Measurements from ENCODE around the gene BTNL2.
A peak's percentile ranks its signal among the peaks of the same experiment; 100 is the strongest.

Gene BTNL2, protein sequence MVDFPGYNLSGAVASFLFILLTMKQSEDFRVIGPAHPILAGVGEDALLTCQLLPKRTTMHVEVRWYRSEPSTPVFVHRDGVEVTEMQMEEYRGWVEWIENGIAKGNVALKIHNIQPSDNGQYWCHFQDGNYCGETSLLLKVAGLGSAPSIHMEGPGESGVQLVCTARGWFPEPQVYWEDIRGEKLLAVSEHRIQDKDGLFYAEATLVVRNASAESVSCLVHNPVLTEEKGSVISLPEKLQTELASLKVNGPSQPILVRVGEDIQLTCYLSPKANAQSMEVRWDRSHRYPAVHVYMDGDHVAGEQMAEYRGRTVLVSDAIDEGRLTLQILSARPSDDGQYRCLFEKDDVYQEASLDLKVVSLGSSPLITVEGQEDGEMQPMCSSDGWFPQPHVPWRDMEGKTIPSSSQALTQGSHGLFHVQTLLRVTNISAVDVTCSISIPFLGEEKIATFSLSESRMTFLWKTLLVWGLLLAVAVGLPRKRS

DNA sequence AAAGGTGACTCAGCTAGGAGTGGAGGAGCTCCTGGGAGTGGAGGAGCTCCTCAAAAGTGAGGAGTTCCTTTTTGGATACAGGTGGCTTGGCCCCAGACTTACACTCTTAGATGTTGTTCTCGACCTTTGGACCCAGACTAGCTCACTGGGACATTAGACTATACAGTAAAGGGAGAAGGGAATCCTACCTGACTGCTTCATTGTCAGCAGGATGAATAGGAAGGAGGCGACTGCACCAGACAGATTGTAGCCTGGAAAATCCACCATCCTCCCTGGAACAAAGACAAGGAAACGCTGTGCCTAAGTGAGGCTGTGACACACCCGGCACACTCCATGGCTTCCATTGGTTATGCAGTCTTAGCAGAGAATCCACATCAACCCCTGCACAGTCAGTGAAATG is at the start of gene BTNL2:
Gene BTNL2, minus strand, starts transcription at position 325 of the 400 bp plus-strand sequence. Its CDS starts 58 bp downstream, at position 267.
- H3K27ac ChIP-seq, result 0 out of 2 replicates have a peak within 1 kb of the TSS, but pooled peaks have one; percentile 32
- TF ChIP-seq, protein P1, sequence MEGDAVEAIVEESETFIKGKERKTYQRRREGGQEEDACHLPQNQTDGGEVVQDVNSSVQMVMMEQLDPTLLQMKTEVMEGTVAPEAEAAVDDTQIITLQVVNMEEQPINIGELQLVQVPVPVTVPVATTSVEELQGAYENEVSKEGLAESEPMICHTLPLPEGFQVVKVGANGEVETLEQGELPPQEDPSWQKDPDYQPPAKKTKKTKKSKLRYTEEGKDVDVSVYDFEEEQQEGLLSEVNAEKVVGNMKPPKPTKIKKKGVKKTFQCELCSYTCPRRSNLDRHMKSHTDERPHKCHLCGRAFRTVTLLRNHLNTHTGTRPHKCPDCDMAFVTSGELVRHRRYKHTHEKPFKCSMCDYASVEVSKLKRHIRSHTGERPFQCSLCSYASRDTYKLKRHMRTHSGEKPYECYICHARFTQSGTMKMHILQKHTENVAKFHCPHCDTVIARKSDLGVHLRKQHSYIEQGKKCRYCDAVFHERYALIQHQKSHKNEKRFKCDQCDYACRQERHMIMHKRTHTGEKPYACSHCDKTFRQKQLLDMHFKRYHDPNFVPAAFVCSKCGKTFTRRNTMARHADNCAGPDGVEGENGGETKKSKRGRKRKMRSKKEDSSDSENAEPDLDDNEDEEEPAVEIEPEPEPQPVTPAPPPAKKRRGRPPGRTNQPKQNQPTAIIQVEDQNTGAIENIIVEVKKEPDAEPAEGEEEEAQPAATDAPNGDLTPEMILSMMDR (IDR thresholded peaks at IDR 0.05), result no peak
- TF ChIP-seq ZFX (IDR thresholded peaks at IDR 0.05; ENCODE audit: borderline replicate concordance), result no peak

DNA sequence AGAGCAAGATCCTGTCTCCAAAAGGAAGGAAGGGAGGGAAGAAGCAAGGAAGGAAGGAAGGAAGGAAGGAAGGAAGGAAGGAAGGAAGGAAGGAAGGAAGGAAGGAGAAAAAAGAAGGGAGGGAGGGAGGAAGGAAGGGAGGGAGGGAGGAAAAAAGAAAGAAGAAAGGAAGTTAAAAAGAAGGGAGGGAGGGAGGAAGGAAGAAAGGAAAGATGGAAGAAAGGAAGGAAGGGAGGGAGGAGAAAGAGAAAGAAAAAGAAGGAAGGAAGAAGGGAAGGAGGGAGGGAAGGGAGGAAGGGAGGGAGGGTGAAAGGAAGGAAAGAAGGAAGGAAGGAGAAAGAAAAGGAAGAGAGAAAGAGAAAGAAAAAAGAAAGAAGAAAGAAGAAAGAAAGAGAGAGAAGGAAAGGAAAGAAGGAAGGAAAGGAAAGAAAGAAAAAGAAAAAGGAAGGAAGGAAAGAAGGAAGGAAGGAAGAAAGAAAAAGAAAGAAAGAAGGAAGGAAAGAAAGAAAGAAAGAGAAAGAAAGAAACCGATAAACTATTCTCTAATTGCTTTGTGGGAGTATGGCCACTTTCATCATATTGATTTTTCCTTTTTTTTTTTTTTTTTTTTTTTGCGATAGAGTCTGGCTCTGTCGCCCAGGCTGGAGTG is 42.2 kb upstream of the BTNL2 start:
- no peak for TF ChIP-seq ZFX (IDR thresholded peaks at IDR 0.05; ENCODE audit: borderline replicate concordance)
- TF ChIP-seq, protein P1 (IDR thresholded peaks at IDR 0.05), result no peak
- no peak overlapping the region for H3K27ac ChIP-seq

DNA sequence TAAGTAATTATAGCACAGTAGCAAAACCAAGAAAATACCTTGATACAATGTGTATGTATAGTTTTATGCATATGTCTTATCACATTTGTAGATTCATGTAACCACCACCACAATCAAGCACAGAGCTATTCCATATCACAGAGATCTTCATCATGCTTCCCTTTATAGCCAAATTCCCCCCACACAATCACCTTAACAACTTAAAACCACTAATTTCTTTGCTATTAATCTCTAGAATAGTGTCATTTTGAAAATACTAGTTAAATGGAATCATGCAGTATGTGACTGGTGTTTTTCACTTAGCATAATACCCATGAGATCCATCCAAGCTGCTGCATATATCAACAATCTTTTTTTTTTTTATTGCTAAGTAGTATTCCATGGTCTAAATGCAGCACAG is 41.0 kb upstream of the BTNL2 start:
- no peak overlapping the region for H3K27ac ChIP-seq
- TF ChIP-seq, protein P1 (IDR thresholded peaks at IDR 0.05), result no peak
- no peak for TF ChIP-seq ZFX (IDR thresholded peaks at IDR 0.05; ENCODE audit: borderline replicate concordance)

DNA sequence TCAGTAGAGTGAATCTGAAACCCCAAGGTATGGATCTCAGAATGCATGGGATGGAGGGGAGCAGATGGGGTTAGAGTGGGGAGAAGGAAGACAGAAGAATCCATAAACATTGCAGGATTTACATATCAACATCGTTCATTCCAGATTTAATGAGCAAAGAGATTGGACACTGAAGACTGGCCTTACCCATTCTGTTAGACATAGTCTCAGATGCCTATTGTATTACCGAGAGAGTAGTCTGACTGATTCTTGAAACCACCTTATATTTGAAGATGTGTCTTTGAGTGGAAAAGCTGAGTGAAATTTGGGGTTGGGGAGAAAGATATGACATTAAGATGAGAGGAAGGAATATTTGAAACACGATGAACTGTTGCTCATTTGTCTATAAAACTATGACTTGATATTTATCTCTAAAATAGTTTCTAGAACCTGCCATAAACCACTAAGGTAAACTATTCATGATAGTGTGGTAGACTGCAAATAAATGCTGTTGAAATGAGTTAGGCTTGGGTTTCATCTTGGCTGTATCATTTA is 38.4 kb upstream of the BTNL2 start:
- no peak overlapping the region for H3K27ac ChIP-seq
- no peak for TF ChIP-seq ZFX (IDR thresholded peaks at IDR 0.05; ENCODE audit: borderline replicate concordance)
- TF ChIP-seq, protein P1 (IDR thresholded peaks at IDR 0.05), result no peak

DNA sequence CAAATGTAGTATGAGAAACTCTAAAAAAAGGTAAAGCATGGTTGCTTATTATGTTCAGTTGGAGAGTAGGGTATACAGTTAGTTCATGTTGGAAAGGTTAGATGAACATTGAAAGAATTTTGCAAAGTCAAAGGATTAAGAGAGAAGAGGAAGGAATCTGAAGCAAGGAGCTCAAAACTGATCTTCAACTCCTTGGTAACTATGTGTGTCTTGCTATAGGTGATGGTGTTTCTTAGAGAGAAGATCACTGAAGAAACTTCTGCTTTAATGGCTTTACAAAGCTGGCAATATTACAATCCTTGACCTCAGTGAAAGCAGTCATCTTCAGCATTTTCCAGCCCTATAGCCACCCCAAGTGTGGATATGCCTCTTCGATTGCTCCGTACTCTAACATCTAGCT is 37.5 kb upstream of the BTNL2 start:
- no peak for TF ChIP-seq ZFX (IDR thresholded peaks at IDR 0.05; ENCODE audit: borderline replicate concordance)
- TF ChIP-seq, protein P1 (IDR thresholded peaks at IDR 0.05), result no peak

GRCh38 chr6:32442977-32443552 is 36.1 kb upstream of the BTNL2 start:
- TF ChIP-seq ZFX (IDR thresholded peaks at IDR 0.05; ENCODE audit: borderline replicate concordance), result no peak
- TF ChIP-seq, protein P1 (IDR thresholded peaks at IDR 0.05), result no peak
- no peak overlapping the region for H3K27ac ChIP-seq

More for the DNA sequence above, 37.5 kb upstream of the BTNL2 start:
- no peak overlapping the region for H3K27ac ChIP-seq
